Islet of Langerhans (tissue), 1 donor: ENCODE results near the gene CPEB4.

ENCODE experiments used
- FAIRE-seq: peaks from one replicate; lab custom pipeline; 2011; peaks lifted over from hg19 to GRCh38; lab: Jason Lieb, UNC

The CPEB4 gene

GRCh38 chr5:173974688-173975239 lies 86.6 kb downstream of the CPEB4 start:
- no peak for FAIRE-seq

- FAIRE-seq, result no peak
These were observed 93.1 kb downstream of the CPEB4 start for GRCh38 chr5:173981185-173981761.

- FAIRE-seq, result no peak
These were observed 96.1 kb downstream of the CPEB4 start for GRCh38 chr5:173984218-173984617.

GRCh38 chr5:173988554-173989431 lies 100.6 kb downstream of the CPEB4 start, which contains the start of gene C5orf47:
Gene C5orf47, plus strand, starts transcription at chr5:173989170. Its CDS starts 94 bp downstream, at chr5:173989264.
- no peak for FAIRE-seq

- no peak for FAIRE-seq
These were observed 101.4 kb downstream of the CPEB4 start for GRCh38 chr5:173989432-173990082.

GRCh38 chr5:173997331-173997730 lies 109.2 kb downstream of the CPEB4 start:
- FAIRE-seq, result no peak

- no peak for FAIRE-seq
These were observed 110.4 kb downstream of the CPEB4 start for GRCh38 chr5:173998531-173998930.

- FAIRE-seq, result no peak
These were observed 111.9 kb downstream of the CPEB4 start for GRCh38 chr5:174000076-174000475.

- no peak for FAIRE-seq
These were observed 115.6 kb downstream of the CPEB4 start for GRCh38 chr5:174003795-174004194.

GRCh38 chr5:174008922-174009321 lies 120.8 kb downstream of the CPEB4 start:
- FAIRE-seq, result no peak

- no peak for FAIRE-seq
These were observed 122.2 kb downstream of the CPEB4 start for GRCh38 chr5:174010365-174010764.

GRCh38 chr5:174011441-174011840 lies 123.3 kb downstream of the CPEB4 start:
- FAIRE-seq, result no peak
